Ascending aorta (tissue), 2 donors: ENCODE results near the gene CYP2J2. TPM values are rescaled to one million over a fixed set of nuclear protein-coding genes. Genes with fewer than 3 reads are reported as not detected.
"Not testable (repeated sequence)": the region's sequence is repeated elsewhere in the genome, so short reads cannot be mapped to it uniquely, and the experiment has no call there.

ENCODE experiments used
- DNase-seq, 2 donors: peaks; one replicate each; pipeline ENCODE4 v3.0.0-alpha.2; 2019; ENCODE audit warnings: low spot score in 2 of 2
- H3K27ac ChIP-seq, 2 donors: fragments of 200-600 bp; sonication (generic); one replicate each; pipeline ENCODE4 v1.5.1; 2016 to 2017; ENCODE audit warnings: mild to moderate bottlenecking in 1 of 2
- H3K27me3 ChIP-seq: fragments of 200-600 bp; sonication (generic); one replicate; pipeline ENCODE4 v1.5.1; 2017
- H3K36me3 ChIP-seq, 2 donors: fragments of 200-600 bp; sonication (generic); one replicate each; pipeline ENCODE4 v1.5.1; 2016
- H3K4me1 ChIP-seq, 2 donors: fragments of 200-600 bp; sonication (generic); one replicate each; pipeline ENCODE4 v1.5.1; 2016 to 2017; ENCODE audit warnings: mild to moderate bottlenecking in 1 of 2
- H3K4me3 ChIP-seq, 2 donors: fragments of 200-600 bp; sonication (generic); one replicate each; pipeline ENCODE4 v1.5.1; 2016 to 2017; ENCODE audit warnings: mild to moderate bottlenecking in 1 of 2
- H3K9me3 ChIP-seq, 2 donors: fragments of 200-600 bp; sonication (generic); one replicate each; pipeline ENCODE4 v1.5.1; 2016
- intact Hi-C: fragments of 100-400 bp; cut with DNase I; formaldehyde crosslinking; loops from one replicate; pipeline ENCODE4 v1.15.1; 2023
- total RNA-seq: library from RNA; depleted of rRNA; stranded (reverse); fragments of >200 nt; gene quantifications from one replicate; pipeline ENCODE4 v1.1.0, GENCODE V29; 2016
- TF ChIP-seq, protein P1 (sequence below), 3 experiments: fragments of 200-600 bp in 2 of 3; fragments of 450-650 bp in 1 of 3; sonication (generic) in 2 of 3; IDR thresholded peaks; one replicate each; pipeline ENCODE4 v1.5.1; 2016 to 2019; ENCODE audit warnings: antibody characterized with exemption in 3 of 3, mild to moderate bottlenecking in 1 of 3, moderate library complexity in 1 of 3

Gene CYP2J2
- total RNA-seq, 1 donor from 2014 or later = not detected

DNA sequence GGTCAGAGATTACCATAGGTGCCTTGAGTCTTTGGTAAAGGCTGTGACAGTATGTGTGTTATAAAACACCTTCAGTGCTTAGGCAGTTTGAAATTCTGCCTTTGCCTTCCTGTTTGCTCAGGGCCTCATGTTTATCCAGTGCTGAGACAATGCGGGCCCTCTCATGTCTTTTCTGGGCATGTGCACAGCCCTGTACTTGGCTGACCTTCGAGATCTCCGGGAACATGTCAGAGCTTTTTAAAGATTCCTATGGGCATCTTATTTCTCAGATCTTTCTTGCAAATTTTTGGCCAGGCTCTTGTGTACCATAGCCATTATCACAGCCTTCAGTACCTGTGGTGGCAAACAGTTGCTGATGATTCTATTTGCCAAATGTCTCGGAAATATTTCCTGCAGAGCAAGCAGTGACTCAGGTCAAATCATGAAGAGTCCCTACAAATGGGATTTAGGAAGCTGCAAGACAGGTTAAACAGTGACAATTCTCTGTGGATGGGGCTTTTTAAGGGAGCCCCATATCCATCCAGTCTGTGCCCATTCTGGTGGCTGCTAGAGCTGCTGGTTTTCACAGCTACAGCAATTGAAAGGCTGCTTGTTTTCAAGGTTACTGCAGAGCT lies 69.7 kb downstream of the CYP2J2 start:
- Histone ChIP-seq H3K36me3 (no peaks in the 10 kb centered on the region), H3K9me3 (no peaks in the 10 kb centered on the region), H3K27ac (no peak overlapping the region), H3K4me1 (no peaks in the 10 kb centered on the region), H3K27me3 (no peaks in the 10 kb centered on the region), H3K4me3 (no peak overlapping the region)
- TF ChIP-seq, protein P1, sequence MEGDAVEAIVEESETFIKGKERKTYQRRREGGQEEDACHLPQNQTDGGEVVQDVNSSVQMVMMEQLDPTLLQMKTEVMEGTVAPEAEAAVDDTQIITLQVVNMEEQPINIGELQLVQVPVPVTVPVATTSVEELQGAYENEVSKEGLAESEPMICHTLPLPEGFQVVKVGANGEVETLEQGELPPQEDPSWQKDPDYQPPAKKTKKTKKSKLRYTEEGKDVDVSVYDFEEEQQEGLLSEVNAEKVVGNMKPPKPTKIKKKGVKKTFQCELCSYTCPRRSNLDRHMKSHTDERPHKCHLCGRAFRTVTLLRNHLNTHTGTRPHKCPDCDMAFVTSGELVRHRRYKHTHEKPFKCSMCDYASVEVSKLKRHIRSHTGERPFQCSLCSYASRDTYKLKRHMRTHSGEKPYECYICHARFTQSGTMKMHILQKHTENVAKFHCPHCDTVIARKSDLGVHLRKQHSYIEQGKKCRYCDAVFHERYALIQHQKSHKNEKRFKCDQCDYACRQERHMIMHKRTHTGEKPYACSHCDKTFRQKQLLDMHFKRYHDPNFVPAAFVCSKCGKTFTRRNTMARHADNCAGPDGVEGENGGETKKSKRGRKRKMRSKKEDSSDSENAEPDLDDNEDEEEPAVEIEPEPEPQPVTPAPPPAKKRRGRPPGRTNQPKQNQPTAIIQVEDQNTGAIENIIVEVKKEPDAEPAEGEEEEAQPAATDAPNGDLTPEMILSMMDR (IDR thresholded peaks at IDR 0.05) = no peak
- intact Hi-C loops = no loop called here
- no peak for DNase-seq

DNA sequence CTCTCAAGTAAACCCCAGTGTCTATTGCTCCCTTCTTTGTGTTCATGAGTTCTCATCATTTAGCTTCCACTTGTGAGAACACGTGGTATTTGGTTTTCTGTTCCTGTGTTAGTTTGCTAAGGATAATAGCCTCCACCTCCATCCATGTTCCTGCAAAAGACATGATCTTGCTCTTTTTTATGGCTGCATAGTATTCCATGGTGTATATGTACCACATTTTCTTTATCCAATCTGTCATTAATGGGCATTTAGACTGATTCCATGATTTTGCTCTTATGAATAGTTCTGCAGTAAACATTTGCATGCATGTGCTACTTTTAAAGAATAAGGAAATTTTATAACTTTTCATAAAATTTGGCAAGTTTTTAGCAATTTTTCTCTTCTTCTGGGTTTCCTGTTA lies 71.3 kb downstream of the CYP2J2 start:
- H3K4me1 ChIP-seq, intact Hi-C loops: not testable (repeated sequence)

DNA sequence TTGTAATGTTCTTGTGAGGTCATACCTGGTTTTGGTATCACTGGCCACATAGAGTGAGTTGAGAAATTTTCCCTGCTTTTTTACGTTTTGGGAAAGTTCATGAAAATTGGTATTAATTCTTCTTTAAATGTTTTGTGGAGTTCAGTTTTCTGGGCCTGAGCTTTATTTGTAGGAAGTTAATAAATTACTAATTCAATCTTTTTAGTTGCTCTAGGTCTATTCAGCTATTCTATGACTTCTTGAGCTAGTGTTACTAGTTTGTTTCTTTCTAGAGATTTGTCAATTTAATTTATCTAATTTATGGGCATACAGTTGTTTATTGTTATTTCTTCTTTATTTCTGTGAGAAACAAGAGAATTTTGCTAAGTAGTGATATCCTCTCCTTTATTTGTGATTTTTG lies 74.5 kb downstream of the CYP2J2 start:
- DNase-seq = no peak
- intact Hi-C loops = no loop called here
- no peaks in the 10 kb centered on the region for H3K36me3 ChIP-seq
- no peaks in the 10 kb centered on the region for H3K9me3 ChIP-seq
- TF ChIP-seq, protein P1 (IDR thresholded peaks at IDR 0.05) = no peak
- H3K4me1 ChIP-seq = no peaks in the 10 kb centered on the region
- no peak overlapping the region for H3K27ac ChIP-seq
- H3K27me3 ChIP-seq = no peaks in the 10 kb centered on the region
- no peak overlapping the region for H3K4me3 ChIP-seq

More for the DNA sequence above, 71.3 kb downstream of the CYP2J2 start:
- not testable (repeated sequence) for H3K9me3 ChIP-seq, H3K4me3 ChIP-seq, H3K36me3 ChIP-seq, H3K27me3 ChIP-seq, H3K27ac ChIP-seq, DNase-seq

- H3K4me3 ChIP-seq = no peak overlapping the region
- no peaks in the 10 kb centered on the region for H3K4me1 ChIP-seq
- H3K9me3 ChIP-seq = no peaks in the 10 kb centered on the region
- intact Hi-C loops = no loop called here
- H3K27me3 ChIP-seq = no peaks in the 10 kb centered on the region
- no peaks in the 10 kb centered on the region for H3K36me3 ChIP-seq
- TF ChIP-seq, protein P1 (IDR thresholded peaks at IDR 0.05) = no peak
- H3K27ac ChIP-seq = no peak overlapping the region
- DNase-seq = no peak
These were observed 79.7 kb downstream of the CYP2J2 start for GRCh38 chr1:59846895-59847282.

- no peaks in the 10 kb centered on the region for H3K36me3 ChIP-seq
- H3K27me3 ChIP-seq = no peaks in the 10 kb centered on the region
- no peak overlapping the region for H3K4me3 ChIP-seq
- no peaks in the 10 kb centered on the region for H3K4me1 ChIP-seq
- H3K27ac ChIP-seq = no peak overlapping the region
- DNase-seq = no peak
- TF ChIP-seq, protein P1 (IDR thresholded peaks at IDR 0.05) = no peak
- no peaks in the 10 kb centered on the region for H3K9me3 ChIP-seq
- intact Hi-C loops = no loop called here
These were observed 80.2 kb downstream of the CYP2J2 start for GRCh38 chr1:59846209-59846894.

- TF ChIP-seq, protein P1 (IDR thresholded peaks at IDR 0.05) = no peak
- Histone ChIP-seq H3K27me3 (no peaks in the 10 kb centered on the region), H3K4me1 (no peaks in the 10 kb centered on the region), H3K4me3 (no peak overlapping the region), H3K9me3 (no peaks in the 10 kb centered on the region), H3K27ac (no peak overlapping the region), H3K36me3 (no peaks in the 10 kb centered on the region)
- intact Hi-C loops = no loop called here
- no peak for DNase-seq
These were observed 81.5 kb downstream of the CYP2J2 start for GRCh38 chr1:59845091-59845490.

Other genes with a start within 250 kb of the CYP2J2 start
- gene HOOK1, start 111.8 kb downstream of the CYP2J2 start, total RNA-seq = not detected
- not detected for gene C1orf87, start 147.0 kb upstream of the CYP2J2 start, total RNA-seq